ENCODE results near the gene SEC22B. TPM values are rescaled to one million over a fixed set of nuclear protein-coding genes. Genes with fewer than 3 reads are reported as not detected.

Gene SEC22B
- total RNA-seq, 1 donor from 2014 or later, result 21.8 TPM

Other genes with a start within 250 kb of the SEC22B start
- 88.0 and 94.5 TPM in 2 replicates for gene NOTCH2, start 106.9 kb downstream of the SEC22B start, total RNA-seq
- 14.3 and 15.3 TPM in 2 replicates for gene NBPF8, start 238.5 kb upstream of the SEC22B start, total RNA-seq